ENCODE data around the gene SCAPER.

The SCAPER gene

DNA sequence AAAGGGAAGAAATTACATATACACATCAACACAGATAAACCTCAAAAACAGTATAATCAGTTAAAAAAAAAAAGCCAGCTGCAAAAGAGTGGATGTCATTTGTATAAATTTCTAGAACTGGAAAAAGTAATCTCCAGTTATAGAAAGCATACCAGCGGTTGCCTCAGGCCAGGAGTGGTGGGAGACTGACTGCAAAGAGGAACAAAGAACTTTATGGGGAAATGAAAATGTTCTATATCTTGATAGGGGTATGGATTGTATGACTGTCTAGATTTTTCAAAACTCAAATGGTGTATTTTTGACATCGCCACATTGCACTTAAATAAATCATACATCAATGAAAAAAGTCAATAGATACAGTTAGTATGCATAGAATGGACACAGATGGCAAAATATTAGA is 241.6 kb downstream of the SCAPER start:
- DNase-seq = no peak

DNA sequence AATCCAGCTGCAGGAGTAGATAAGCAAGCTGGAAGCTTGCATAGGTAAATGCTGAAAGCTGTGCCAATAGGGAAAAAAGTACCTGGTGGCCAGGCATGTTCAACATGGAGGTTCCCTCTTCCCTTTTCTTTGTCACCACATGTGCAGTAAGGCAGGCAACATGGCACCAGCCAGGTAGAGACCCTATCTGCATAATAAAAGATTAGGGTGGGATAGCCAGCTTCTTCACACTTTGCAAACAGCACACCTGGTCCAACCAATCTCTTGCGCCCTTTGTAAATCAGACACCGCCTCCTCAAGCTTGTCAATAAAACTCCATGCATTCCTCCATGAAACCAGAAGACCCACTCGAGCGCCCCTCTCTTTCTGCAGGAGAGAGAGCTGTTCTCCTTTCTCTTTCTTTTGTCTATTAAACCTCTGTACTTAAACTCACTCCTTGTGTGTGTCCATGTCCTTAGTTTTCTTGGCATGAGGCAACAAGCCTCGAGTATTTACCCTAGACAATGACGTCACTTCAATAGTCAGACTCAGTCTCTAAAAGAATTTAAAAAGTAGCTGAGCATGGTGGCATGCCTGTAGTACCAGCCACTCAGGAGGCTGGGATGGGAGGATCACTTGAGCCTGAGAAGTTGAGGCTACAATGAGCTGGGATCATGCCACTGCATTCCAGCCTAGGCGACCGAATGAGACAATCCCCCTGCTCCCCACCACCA is 256.3 kb downstream of the SCAPER start:
- no peak for DNase-seq

DNA sequence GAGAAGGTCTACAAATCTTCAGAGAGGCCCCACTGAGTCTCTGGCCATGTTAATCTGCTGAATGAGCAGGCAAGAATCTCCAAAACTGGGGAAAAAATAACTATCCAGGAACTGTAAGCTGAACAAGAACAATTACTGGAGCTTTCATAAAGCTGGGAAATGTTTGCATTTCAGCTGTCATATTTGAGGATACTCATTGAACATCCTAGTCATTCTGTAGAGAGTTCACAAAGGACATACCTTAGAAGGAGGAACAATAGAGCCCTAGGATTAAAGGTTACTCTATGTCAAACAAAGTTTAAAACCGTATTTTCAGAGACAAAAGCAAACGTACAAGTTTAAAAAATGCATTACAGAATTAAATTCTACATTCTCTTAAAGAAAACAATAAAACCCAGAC is 257.5 kb downstream of the SCAPER start:
- no peak for DNase-seq

DNA sequence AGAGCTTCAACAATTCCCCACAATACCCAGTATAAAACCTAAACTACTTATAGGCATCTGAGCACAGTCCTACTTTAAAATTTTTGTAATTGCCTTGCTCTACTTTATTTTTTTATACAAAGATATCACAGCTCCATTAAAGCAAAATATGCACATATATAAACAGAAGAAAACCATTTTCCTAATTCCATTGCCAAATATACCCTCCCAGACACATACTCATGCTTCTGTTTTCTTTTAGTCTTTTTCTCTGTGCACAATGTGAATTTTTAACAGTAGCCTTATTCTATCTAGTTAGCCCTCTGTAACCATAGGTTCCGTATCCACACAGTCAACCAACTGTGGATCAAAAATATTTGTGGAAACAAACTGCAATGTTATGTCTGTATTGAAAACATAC is 260.5 kb downstream of the SCAPER start:
- DNase-seq = no peak

DNA sequence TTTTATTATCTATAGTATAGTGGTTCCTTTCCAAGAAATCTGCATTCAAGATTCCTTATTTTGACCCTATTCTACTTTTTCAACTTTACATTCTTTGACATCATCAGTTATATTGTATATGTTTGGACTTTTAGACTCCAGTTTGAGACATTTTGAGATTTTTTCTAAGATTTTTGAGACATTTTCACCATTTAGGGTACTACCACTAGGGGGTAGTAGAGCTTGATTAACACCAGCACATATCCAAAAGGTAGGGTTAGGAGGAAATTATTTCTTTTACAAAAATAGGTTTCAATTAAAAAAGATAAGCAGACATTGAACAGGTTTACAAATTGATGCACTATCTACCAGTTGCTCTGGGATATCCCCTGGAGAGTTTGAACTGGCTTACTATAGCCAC is 262.5 kb downstream of the SCAPER start:
- no peak for DNase-seq

DNA sequence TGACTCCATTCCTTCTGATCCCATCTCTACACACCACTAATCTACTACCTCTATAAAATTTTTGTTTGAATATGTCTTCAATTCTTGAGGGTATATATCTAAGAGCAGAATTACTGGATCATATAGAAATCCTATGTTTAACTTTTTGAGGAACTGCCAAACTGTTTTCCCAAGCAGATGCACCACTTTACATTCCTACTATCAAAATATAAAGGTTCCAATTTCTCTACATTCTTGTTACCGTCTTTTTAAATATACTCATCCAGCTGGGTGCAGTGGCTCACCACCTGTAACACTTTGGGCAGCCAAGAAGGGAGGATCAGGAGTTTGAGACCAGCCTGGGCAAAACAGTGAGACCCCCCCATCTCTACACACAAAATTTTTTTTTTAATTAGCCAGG is 268.0 kb downstream of the SCAPER start:
- DNase-seq = no peak

DNA sequence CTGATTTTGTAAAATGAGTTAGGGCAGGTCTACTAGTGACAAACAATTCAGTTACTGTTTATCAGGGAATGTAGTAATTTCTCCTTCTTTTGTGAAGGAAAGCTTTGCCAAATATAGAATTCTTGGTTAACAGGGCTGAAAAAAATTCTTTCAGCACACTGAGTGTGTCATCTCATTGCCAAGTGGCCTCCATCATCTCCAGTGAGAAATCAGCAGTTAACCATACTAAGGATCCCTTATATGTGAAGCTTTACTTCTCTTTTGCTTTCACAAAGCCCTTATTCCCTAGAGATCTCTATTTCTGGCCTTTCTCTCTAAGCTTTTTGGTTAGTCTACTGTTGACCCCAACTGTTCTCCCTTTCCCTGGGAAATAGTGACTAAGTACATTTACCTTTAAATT is 269.1 kb downstream of the SCAPER start:
- DNase-seq = no peak

DNA sequence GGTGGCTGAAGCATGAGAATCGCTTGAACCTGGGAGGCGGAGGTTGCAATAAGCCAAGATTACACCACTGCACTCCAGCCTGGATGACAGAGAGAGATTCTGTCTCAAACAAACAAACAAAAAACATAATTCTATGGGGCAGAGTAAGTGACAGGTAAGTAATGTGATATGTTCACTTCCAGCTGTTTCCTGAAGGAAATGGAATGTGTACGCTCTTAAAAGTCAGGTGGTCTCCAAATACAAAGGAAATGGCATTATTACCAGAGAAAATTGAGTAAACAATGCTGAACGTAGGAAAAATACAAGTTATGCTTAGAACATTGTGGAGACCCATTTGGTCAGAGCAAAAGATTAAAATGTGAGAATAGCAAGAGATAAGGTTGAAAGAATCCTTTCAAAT is 278.5 kb downstream of the SCAPER start:
- no peak for DNase-seq

DNA sequence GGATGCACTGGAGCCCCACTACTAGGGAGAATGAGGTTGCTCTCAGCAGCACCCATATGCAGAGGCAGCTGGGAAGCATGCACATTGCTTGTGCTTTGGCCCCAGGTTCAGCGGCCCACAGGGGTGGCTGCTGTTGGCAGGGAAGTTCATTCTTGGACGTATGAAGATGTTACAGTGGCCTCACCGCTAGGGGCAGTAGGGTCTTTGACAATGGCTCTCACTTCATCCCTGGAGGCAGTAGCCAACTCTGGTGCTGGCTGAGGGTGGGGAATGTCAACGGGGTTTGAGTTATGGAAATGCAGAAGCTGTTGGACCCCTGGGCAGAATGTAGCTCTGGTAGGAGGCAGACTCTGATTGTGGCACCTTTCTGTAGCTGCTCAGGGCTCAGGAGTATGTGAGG is 279.9 kb downstream of the SCAPER start:
- DNase-seq = no peak

DNA sequence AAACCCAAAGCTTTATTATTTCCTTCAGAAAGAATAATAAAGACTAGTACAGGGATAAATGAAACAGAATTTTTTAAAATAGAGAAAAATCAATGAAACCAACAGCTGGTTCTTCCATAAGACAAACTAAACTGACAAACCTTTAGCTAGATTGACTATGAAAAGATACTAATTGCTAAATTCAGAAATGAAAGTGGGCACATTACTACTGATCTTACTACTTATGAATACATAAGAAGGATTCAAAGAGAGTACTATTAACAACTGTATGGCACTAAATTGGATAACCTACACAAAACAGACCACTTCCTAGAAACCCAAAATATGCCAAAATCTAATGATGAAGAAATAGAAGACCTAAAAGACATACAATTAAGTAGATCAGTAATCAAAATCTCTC is 290.4 kb downstream of the SCAPER start:
- DNase-seq = no peak

DNA sequence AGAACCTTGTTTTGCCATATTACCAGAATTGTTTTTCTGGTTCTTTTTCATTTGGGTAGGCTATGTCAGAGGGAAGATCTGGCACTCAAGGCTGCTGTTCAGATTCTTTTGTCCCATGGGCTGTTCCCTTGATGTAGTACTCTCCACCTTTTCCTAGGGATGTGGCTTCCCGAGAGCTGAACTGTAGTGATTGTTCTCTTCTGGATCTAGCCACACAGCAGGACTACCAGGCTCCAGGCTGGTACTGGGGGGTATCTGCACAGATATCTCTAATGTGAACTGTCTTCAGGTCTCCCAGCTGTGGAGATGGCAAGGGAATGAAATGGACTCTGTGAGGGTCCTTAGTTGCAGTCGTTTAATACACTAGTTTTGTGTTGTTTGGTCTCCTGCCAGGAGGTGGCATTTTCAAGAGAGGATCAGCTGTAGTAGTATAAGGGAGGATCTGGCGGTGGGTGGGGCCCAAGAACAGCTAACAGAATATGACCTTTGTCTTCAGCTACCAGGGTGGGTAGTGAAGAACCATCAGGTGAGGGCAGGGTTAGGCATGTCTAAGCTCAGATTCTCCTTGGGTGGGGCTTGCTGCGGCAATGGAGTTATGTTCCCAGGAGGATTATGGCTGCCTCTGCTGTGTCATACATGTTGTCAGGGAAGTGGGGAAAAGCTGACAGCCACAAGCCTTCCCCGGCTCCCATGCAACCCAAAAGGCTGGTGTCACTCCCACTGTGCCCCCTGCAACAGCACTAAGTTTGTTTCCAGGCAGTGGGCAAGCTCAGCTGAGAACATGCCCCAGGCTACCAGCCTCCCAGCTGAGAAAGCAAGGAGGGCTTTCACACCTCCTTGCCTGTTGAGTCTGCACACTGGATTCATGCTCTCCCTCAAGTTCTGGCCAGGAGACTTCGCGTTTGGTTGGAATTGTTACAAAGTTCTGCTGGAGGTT is 316.1 kb downstream of the SCAPER start:
- no peak for DNase-seq

DNA sequence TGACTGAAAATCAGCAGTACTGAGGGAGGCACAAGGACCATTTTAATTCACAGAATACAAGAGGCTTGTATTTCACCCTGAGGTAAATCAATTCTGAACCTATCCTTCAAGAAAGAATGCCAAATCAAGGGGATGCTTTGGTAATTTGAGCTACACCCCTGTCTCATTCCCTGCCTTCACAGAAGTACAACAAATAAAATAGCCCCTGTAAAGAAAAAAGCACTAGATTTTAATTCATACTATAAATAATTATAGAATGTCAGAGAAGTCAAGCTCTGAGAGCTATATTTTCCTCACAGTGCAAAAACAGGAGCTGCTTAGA is 319.6 kb downstream of the SCAPER start:
- DNase-seq = no peak

DNA sequence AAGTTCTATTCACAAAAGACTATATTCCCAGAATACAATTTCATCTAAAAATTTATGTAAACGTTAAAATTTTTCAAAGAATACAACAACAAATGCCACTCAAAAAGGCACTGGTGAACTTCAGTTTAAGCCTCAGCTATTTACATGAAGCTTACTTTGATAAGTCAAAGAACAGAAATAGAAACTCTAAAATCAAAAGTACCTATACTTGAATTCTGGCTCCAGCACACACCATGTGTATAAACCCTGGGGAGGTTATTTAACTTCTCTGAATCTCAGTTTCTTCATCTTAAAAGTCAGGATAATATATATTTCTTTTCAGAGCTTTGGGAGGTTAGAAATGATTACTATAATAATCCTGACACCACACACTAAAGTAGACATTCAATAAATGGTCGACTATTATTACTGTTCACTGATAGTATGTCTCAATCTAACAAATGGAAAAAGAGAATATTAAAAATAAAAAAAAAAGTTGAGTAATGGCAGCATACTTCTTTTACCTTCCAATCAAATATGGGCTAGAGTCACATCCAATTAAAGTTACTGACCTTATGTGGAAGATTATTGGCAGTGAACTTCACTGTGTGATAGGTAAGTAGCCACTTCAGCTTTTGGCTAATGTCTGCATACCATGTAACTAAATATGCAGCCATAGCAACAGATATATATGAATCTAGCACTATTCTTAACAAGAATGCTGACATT is 320.1 kb downstream of the SCAPER start:
- no peak for DNase-seq

DNA sequence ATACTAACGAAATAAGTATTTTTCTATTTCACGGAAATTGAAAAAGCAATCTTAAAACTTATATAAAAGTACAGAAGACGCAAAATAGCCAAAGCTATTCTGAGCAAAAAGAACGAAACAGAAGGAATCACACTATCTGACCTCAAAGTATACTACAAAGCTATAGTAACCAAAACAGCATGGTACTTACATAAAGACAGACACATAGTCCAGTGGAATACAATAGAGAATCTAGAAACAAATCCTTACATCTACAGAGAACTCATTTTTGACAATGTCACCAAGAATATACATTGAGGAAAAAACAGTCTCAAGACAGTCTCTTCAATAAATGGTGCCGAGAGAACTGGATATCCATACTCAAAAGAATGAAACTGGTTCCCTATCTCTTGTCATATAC is 322.6 kb downstream of the SCAPER start:
- no peak for DNase-seq

DNA sequence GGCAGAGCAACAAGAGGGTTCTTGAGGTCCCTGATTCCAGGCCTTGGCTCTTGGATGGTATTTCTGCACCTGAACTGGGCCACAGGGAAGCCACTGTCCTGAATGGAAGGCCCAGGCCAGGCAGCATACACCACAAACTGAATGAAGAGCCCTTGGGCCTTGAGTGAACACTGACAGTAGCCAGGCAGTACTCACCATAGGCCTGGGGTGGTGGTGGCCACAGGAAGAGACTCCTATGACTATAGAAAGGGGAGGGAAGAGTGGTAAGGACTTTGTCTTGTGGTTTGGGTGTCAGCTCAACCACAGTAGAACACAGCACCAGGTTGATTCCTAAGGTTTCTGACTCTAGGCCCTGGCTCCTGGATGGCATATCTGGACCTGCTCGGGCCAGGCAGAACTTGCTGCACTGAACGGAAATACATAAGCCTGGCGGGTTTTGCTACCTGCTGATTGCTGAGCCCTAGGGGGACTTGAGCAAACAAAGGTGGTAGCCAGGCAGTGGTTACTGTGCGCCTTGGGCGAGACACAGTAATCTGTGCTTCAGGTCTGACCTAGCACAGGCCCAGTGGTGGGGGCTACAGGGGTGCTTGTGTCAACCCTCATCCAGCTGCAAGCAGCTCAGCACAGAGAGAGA is 327.1 kb downstream of the SCAPER start:
- DNase-seq = no peak

DNA sequence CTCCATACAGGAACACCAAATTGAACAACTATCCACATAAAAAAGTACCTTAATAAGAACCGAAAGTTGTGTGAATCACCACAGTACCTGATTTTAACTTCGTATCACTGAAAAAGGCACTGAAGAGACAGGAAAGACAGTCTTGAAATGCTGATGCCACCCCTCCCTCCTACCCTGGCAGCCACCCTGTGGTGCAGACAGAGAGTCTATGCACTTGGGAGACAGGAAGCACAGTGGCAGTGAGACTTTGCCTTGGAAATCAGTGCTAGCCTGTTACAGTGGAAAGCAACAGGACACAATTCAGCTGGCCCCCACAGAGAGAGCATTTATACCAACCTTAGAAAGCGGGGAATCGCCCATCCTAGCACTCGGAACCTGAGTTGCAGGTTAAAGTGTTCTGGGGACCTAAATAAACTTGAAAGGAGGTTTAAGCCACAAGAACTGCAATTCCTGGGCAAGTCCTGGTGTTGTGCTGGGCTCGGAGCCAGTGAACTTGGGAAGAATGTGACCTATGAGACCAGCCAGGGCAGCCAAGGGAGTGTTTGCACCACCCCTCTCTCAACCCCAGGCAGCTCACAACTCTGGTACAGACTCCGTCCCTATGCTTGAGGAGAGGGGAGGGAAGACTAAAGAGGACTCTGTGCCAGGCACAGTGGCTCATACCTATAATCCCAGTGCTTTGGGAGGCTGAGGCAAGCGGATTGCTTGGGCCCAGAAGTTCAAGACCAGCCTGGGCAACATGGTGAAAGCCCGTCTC is 328.4 kb downstream of the SCAPER start:
- no peak for DNase-seq

DNA sequence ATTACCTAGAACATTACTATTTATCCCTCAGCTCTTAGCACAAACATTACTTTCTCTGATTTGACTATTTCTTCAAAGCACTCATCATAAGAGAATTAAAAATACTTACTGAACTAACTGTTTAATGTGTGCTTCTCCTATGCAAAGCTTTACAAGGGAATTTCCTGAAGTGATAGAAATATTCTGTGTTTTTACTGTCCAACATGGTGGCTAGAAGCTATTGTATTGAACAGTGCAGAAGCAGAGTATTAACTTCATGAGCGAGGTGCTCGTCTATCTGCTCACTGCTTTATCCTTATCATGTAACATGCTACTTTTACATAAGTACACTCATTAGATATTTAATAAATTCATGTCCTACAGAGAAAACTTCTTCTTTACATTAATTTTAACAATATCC is 329.5 kb downstream of the SCAPER start:
- no peak for DNase-seq

DNA sequence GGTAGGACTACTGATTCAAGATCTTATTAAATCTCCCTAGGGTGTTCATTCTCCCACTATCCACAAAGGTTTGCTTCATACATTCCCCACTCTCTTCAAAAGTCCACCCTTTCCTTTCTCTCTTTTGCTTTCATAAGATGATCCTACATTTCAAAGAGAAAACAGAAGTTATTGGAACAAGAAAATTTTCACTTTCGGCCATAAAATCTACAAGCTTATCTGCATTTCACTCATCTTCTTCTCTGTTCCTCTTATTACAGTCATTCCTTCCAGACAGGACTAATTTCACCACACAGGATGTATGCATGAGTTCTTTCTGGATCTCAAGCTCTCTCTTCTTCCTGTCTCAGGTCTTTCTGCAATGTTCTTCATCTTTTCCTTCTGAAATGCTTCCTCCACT is 329.9 kb downstream of the SCAPER start:
- DNase-seq = no peak

DNA sequence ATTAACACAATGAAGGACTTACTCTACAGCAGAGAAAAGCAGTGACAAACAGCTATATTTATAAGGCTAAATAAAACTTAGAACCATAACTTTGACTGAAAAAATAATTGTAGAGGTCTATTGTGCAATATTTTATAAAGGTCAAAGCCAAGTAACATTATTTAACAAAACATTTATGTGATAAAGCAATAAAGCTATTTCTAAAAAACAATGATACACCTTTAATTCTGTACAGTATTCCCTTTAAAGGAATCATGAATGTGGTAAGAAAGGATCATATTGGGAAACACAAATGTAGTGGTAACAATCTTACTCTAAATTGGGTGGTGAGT is 332.2 kb downstream of the SCAPER start:
- no peak for DNase-seq

DNA sequence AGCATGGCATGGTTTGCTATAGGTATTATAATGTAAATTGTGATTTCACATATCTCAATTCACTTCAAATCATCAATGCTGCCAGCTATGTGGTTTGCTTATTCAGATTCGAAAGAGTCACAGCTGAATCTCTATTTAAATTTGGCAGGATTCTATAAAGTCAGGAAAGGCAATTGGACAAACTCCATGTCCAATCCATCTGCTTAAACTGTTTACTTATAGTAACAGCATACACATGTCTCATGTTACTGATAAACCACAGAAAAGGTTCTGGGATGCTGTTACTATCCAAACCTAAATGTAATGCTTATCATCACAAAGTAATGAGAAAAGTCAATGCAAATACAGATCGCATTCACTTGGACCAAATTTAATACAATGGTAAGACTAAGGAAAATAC is 338.9 kb downstream of the SCAPER start:
- no peak for DNase-seq

DNA sequence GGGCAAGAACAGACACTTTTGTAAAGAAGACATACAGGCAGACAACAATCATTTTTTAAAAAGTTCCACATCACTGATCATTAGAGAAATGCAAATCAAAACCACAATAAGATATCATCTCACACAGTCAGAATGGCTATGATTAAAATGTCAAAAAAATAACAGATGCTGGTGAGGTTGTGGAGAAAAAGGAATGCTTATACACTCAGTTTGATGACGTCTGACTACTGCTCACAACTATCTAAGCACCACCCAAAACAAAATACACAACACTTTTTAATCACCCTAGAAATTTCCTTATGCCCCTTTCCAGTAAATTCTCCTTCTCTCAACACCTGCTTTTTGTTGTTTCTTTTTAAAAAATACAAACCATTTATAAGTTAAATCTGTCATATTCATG is 339.8 kb downstream of the SCAPER start:
- no peak for DNase-seq

DNA sequence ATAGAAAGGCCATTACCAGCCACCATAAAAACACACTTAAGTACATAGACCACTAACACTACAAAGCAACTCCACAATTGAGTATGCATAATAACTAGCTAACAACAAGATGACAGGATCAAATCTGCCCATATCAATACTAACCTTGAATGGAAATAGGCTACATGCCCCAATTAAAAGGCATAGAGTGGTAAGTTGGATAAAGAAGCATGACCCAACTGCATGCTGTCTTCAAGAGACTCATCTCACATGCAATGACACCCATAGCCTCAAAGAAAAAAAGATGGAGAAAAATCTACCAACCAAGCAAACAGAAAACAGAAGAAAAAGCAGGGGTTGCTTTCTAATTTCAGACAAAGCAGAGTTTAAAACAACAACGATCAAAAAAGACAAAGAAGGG is 349.9 kb downstream of the SCAPER start:
- DNase-seq = no peak

DNA sequence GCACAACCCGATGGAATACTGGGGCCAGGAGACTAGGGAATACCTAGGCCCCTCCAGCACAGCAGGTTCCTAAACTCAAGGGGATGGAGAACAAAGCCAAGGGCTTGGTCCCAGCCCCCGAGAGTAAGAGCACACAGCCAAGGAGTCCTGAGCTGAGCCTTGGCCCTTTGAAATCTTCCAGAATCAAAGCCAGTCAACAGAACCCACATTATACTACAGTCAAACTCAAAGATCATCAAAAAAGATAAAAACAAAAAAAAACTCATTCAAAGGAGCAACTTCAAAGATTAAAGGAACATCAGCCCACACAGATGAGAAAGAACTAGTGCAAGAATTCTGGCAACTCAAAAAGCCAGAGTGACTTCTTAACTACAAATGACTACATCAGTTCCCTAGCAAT is 351.6 kb downstream of the SCAPER start:
- no peak for DNase-seq
